Anterior cingulate cortex (tissue), 58 donors: ENCODE measurements around the gene CDC42SE1.

Experiments
- DNase-seq, 58 donors: peaks; one replicate each; lab custom pipeline; 2025; lab: John Stamatoyannopoulos, UW

The CDC42SE1 gene

GRCh38 chr1:151055581-151055980 lies 3.8 kb downstream of the CDC42SE1 start:
- DNase-seq = no peak

- DNase-seq = no peak
These were observed 4.4 kb downstream of the CDC42SE1 start for GRCh38 chr1:151054971-151055547.

- DNase-seq = no peak
These were observed 7.9 kb downstream of the CDC42SE1 start for GRCh38 chr1:151051356-151052009.

GRCh38 chr1:151050051-151050688 lies 9.3 kb downstream of the CDC42SE1 start:
- DNase-seq = no peak

GRCh38 chr1:151049458-151049857 lies 10.0 kb downstream of the CDC42SE1 start:
- no peak for DNase-seq

- no peak for DNase-seq
These were observed 10.8 kb downstream of the CDC42SE1 start for GRCh38 chr1:151048645-151049032.

- DNase-seq = peak; percentile 17 to 83 (median 58)
These were observed 11.3 kb downstream of the CDC42SE1 start for GRCh38 chr1:151047925-151048644.

- DNase-seq = peak in 57 of 58 donors; percentile 16 to 80 (median 65)
These were observed 11.9 kb downstream of the CDC42SE1 start, which contains the start of gene C1orf56 for GRCh38 chr1:151047591-151047924. Gene C1orf56, plus strand, starts transcription at chr1:151047751. Its CDS starts 97 bp downstream, at chr1:151047848.

- DNase-seq = no peak
These were observed 16.3 kb downstream of the CDC42SE1 start for GRCh38 chr1:151043163-151043562.

GRCh38 chr1:151039521-151039920 lies 19.9 kb downstream of the CDC42SE1 start:
- DNase-seq = no peak

- no peak for DNase-seq
These were observed 22.4 kb downstream of the CDC42SE1 start for GRCh38 chr1:151037032-151037431.

GRCh38 chr1:151036356-151036755 lies 23.1 kb downstream of the CDC42SE1 start, which contains the start of gene BNIPL:
Gene BNIPL, plus strand, starts transcription at chr1:151036586. Its CDS starts 140 bp downstream, at chr1:151036726.
- DNase-seq = no peak

GRCh38 chr1:151035167-151035566 lies 24.3 kb downstream of the CDC42SE1 start:
- no peak for DNase-seq

GRCh38 chr1:151032164-151032563 lies 27.3 kb downstream of the CDC42SE1 start:
- DNase-seq = no peak

GRCh38 chr1:151026460-151026859 lies 33.0 kb downstream of the CDC42SE1 start:
- no peak for DNase-seq

- DNase-seq = peak in 55 of 58 donors; percentile 6 to 83 (median 56)
These were observed 34.8 kb downstream of the CDC42SE1 start for GRCh38 chr1:151024540-151025146.

- no peak for DNase-seq
These were observed 45.9 kb downstream of the CDC42SE1 start for GRCh38 chr1:151013518-151013917.

- no peak for DNase-seq
These were observed 46.5 kb downstream of the CDC42SE1 start for GRCh38 chr1:151012684-151013471.

GRCh38 chr1:151011154-151011850 lies 48.1 kb downstream of the CDC42SE1 start:
- no peak for DNase-seq
